GM18502 (cell line): Measurements from ENCODE around the gene PHF21A.
A peak's percentile ranks its signal among the peaks of the same experiment; 100 is the strongest.

ENCODE experiments used
- ATAC-seq: cut with Tn5 transposase; IDR thresholded peaks from one replicate; pipeline ENCODE4 v1.9.1; 2021; ENCODE audit warnings: mild to moderate bottlenecking; ENCODE audit not compliant: unreplicated experiment, poor library complexity

Gene PHF21A

DNA sequence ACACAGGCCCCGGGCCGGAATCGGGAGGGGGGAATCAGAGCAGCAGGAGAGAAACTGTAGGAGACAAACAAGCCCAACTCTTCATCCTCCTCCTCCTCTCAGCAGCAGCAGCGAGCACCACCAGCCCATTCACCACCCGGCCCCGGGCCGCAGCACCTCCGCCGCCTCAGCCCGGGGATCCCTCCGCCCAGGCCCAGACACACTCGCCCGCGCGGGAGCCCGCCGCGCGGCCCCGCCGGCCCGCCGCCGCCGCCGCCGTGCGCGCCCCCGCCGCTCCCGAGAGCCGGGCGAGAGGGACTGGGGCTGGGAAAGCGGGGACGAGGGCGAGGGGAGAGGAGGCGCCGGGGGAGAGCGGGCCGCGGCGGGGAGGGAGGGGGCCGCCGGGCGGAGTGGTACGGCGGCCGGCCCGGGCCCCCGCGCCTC is at the start of gene PHF21A:
Gene PHF21A, minus strand, starts transcription at position 154 of the 423 bp plus-strand sequence. CDS start 37,235 bp downstream, outside the sequence.
- peak; percentile 56 for ATAC-seq

DNA sequence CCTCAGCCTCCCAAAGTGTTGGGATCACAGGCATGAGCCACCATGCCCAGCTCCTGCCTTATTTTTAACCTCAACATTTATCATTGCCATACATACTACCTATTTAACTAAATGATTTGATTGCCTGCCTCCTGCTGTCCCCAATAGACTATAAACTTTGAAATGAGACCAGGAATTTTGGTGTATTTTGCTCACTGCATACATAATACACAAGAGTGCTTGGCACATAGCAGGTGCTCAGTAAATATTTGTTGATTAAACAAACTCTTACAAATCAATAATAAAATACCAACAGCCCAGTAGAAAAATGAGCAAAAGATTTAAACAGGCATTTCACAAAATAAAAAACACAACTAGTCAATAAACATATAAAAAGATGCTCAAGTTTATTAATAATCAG is 49.5 kb upstream of the PHF21A start:
- no peak for ATAC-seq

DNA sequence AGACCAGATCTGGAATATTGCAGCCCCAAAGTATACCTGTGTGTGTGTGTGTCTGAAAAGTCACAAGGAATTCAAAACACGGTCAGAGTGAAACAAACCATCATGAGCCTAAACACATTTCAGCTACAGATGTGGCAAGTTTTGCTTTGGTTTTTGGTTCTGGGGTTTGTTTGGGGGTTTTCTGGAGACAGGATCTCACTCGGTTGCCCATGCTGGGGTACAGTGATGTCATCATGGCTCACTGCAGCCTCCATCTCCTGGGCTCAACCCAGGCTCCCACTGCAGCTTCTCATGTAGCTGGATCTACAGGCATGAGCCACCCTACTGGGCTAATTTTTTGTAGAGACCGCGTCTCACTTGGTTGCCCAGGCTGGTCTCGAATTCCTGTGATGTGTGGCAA is 41.4 kb upstream of the PHF21A start:
- no peak for ATAC-seq

DNA sequence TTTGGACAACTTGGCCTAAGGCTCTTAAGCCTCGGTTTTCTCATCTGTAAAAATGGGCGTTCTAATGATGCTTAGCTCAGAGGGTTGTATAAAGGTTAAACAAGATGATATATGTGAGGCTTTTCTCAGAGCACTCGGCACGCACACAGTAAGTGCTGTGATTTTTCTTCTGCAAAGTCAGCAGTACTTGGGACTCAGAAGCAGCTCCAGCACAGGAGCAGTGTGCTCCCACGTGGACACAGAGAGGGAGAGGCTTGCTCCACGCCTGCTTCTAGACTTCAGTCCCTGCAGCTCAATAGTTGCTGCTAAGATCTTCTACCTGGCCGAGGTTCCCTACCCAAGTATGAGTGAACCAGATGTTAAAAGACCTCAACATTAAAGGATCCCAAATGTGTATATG is 39.9 kb upstream of the PHF21A start:
- ATAC-seq, result no peak

DNA sequence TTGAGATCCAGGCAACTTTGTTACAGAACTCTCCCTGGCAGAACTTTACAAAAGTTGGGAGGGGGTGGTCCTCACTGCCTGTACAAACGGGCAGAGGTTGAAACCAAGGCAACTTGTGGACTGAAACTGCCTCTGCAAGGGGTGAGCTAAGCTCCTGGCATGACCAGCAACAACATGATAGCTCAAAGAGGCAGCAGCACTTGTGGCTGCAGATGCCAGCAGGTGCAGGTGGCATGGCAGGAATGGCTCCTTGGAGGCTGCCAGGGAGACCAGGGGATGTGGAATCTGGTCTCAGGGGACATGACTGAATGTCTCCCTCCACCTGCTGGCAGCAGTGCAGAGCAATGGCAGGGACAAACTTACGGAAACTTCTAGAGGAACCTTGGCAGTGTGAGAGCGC is 38.8 kb upstream of the PHF21A start:
- no peak for ATAC-seq

DNA sequence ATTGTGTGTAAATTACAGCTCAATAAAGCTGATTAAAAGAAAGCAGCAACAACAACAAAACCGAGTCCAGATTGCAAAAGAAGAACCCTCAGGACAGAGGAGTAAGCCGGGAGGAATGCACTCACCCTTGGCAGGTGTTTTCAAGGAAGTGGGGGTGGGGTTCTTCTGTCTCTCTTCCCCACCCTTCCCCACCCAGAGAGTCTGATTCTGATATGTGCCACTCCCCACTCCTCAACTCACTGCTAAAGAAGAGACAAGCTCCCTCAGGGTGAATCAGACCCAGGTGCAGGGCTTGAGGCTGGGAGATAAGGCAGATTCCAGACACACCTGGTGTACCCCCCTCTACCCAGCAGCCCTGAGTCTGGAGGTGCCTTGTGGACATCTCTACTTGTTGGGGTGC is 38.4 kb upstream of the PHF21A start:
- no peak for ATAC-seq

DNA sequence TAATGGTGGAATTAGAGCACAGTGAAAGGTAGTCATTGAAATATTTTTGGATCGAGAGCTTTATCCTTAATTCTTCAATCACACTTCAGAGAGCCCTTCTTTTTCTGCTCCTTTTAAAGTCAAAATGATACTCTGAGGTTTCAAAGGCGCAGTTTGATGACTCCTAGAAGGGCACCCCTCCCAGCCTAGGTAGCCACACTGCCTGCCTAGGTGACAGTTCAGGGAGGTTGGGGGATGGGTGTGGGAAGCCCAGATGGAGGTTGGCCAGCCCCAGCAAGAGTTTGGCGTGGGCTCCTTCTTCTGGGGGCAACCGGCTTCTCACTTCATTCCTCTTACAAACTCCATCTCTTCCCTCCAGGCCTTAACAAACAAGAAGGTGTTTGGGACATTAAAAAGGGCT is 28.6 kb upstream of the PHF21A start:
- ATAC-seq, result no peak

DNA sequence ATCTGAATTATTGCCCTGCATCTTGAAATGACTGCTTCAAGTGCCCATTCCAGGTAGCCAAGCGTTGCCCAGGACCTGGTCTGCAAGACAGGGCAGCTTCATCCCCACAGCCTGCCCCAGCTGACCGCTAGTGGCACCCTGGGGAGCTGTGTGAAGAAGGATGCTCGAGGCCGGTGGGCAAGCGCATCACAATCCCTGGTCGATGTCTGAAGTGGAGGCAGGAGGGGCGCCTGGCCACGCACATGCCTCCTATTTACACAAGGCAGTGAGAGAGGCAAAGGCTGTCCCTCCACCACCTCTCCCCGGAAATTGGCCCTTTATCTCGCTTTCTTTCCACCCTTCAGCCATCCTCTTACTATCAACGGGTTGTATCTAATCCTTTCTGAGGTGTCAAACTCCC is 28.1 kb upstream of the PHF21A start:
- ATAC-seq, result no peak

DNA sequence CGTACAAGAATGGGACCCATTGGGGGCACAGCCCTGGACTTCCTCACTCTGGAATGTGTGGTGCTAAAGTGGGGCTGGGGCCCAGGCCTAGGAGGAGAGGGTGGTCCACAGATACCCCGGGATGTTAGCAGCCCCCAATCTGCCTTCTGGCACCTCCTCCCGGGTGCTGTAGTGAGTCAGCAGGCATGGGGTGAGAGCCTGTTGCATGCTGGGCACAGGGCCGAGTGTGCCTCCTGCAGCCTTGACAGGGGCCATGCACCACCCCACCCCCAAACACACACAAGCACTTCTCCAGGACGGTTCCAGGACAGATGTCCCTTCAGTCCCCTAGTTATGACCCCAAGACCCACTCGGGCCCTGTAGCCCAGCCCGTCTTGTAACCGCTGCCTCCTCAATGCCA is 23.5 kb upstream of the PHF21A start:
- no peak for ATAC-seq

DNA sequence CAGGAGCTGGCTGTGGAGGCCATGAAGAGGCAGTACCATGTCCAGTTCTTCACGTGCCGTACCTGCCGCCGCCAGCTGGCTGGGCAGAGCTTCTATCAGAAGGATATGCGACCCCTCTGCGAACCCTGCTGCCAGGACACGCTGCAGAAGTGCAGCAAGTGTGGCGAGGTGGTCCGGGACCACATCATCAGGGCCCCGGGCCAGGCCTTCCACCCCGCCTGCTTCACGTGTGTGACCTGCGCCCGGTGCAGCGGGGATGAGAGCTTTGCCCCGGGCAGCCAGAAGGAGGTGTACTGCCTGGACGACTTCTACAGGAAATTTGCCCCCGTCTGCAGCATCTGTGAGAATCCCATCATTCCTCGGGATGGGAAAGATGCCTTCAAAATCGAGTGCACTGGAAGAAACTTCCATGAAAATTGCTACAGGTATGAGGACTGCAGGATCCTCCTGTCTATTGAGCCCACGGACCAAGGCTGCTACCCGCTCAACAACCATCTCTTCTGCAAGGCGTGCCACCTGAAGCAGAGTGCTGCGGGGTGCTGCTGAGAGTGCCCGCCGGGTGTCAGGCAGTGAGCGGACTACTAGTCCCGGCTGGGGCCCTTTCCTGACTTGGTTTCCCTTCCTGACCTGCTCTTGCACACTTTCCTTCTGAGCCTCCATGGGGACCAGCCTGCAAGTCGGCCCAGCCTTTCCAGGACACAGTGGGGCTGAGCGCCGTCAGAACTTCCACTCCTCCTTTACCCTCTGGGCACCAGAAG is 22.0 kb upstream of the PHF21A start:
- no peak for ATAC-seq

DNA sequence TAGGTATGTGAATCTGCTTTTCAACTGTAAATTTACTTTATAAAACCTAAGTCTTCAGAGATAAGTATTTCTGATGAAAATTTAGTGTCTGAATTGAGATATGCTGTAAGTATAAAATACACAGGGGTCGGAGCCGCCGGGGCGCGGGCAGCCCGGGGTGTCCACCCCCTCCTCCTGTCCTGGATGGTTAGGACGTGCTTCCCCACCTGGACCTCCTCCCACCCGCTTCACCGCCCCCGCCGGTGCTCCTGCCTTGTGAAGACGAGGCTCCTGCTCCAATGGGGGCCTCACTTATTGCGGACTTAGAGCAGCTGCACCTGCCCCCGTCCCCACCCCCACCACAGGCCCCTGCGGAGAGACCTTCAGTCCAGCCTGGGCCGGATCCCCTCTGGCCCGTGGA is 21.3 kb upstream of the PHF21A start:
- ATAC-seq, result no peak

DNA sequence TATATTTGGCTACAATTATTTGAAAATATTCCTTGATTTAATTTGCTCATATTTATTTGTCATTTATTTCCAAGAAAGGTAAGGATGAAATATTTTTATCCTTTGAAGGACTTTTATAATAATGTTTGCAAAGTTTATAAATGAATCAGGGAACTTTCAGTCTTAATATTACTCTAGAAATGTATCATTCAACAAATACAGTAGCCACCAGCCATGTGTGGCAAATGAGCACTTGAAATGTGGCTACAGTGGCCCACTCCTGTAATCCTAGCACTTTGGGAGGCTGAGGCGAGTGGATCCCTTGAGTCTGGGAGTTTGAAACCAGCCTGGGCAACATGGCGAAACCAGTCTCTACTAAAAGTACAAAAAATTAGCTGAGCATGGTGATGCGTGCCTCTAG is 20.3 kb upstream of the PHF21A start:
- no peak for ATAC-seq

DNA sequence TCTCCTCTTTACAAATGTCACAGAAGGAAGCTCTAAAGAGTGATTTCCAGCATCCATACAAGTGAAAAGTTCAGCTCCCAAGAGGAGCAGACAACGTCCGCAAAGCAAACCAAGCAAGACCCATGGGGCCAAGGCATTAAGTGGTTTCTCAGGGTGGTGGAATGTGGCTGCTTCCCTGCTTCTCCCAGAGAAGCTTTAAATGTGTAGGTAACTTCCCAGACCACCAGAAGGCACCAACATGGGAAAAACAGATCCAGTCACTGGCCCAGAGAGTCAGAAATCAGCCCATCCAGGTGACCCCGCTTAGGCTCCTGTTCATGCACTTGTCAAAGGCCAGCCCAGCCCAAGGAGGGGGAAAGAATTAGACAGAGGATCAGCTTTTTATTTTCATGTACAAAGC is 13.3 kb upstream of the PHF21A start:
- ATAC-seq, result no peak

DNA sequence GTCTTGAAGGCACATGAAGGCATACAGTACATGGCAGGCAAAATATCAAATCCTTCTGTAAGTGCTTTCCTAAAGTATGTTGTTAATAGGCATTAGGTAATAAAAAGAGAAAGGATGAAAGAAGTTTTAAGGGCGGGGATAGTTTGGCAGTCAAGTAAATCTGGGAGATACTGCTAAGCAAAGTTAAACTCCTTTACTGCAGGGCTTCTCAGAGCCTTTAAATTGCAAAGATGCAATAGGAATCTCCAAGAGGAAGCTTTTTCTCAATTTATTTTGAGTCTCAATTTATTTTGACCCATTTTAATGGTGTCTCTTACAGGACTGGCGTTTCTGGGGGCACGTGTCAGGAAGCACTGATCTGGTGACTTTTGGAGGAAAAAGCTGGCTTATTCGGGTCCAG is 12.8 kb upstream of the PHF21A start:
- no peak for ATAC-seq

DNA sequence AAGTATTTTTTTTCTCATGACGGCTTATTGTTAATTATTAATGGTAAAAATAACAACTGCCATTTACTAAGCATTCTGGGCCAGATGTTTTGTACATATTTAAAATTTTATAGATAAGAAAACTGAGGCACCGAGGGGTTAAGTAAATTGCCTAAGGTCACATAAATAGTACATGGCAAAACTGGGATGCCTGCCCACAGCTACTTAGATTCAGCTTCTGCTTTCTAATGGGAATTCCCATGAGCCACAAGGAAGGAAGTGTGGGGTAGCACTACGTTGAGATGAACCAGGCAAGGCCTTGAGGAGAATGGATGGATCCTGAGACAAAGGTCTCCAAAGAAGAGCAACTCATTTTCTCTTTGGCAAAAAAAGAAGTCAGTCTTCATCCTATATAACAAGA is 11.9 kb upstream of the PHF21A start:
- no peak for ATAC-seq

DNA sequence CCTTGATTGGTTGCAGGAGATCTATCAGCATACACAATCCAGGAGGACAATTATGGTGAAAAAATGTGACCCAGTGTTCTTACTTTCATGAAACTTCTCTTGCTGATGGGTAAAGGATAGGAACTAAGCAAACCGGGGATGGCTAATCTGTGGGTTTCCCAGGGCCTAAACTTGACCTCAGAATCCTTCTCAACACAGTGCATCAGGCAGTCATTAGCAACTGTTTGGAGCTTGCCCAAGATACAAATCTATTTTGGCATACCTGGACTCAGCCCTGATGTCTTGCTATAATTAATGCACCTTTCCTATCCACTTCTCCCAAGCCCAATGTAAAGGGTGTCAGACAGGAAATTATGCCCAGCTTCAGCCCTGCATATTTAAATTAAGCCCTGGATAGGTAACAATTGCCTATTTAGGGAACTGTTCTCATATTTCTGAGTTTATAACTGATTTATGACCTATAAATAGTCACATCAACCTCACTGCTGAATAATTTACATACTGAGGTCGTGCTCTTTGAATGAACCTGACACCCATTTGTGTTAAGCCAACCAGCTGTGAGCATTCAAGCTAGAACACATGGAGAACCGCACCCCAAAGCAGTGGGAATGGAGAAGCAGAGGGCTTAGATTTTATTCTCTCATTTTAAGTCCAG is 9.2 kb upstream of the PHF21A start:
- ATAC-seq, result no peak

DNA sequence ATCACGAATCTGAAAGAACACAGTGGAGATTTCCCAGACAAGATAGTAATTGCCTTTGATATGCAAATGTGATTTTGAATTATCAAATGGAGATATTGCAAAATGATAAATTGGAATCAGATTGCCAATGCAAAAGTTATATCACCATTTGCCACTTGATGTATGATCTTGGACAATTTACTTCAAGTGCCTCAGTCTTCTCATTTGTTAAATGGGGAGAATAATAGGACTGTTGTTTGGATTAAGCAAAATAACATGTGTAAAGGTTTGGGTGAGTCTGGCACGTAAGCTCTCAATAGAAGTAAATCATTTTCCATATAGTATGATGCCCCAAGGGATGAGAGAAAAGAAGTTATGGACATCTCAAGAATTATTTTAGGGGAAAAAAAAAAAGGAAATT is 7.9 kb upstream of the PHF21A start:
- no peak for ATAC-seq

DNA sequence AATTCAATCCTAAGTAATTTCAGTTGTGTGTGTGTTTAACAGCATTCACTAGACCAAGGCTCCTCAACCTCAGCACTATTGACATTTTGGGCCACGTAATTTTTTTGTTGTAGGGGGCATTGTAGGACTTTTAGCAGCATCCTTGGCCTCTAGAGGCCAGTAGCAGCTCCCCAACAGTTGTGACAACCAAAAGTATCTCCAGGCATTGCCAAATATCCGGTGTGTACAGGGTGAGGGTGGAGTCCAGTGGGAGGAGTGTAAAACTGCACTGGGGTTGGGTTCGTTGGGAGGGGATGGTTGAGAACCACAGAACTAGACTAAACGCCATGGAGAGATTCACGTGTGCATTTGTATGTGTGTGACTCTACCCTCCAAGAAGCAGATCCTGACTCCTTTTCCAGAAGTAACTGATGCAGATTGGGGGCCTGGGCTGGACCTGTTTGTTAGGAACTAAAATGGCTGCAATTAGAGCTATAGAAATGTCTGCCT is 5.9 kb upstream of the PHF21A start:
- ATAC-seq, result peak; percentile 88

DNA sequence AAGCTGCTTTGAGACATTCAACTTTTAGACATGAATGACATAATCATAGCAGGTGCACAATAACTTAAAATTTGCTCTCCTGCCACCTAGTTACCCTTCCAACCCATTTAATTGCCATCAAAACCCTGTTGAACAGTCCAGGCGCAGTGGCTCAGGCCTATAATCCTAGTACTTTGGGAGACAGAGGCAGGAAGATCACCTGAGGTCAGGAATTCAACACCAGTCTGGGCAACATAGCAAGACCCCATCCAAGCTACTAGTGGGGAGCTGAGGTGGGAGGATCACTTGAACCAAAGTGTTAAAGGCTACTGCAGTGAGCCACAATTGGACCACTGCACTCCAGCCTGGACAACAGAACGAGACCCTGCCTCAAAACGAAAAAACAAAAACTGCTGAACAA is 4.0 kb upstream of the PHF21A start:
- no peak for ATAC-seq

DNA sequence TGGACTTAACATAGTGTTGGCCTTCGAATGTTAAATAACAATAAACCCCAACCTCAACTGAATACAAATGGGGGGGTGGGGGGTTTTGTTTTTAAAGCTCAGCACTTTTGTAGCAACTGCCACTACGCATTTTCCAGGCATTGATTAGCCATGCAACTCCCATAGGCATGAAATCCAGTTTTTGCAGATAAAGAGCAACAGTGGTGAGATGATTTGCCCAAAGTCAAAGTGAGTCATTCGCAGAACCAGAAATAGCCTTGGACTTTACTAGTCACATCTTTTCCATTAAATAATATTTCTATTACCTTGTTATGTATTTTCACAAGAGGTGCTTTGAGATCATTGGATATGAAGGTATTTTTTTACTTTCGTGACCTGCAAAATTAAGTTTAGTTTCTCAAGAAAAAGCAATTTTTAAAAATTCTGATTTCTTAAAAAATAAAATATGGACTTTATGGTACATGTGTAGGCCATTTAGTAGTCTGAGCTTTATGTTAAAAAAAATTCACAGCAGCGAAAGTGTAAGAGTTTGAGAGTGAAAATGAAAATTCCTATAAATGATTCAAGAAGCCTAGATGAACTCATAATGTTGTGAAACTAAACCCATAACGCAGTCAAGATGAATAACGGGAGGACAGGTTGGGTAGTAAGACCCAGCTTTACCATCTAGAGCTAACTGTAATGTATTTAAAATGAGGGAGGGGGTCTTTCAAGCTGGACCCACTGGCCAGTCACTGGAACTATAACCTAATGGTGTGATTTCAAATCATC is 1.9 kb upstream of the PHF21A start:
- no peak for ATAC-seq
